ENCODE data around the gene GPR15. TPM values are rescaled to one million over a fixed set of nuclear protein-coding genes. Genes with fewer than 3 reads are reported as not detected.

Gene GPR15
- total RNA-seq (2022) (not detected in 2 replicates), Bru-seq, nascent RNA (not detected), BruChase-seq, experiment 1, labeled RNA remaining after a 6-hour chase (not detected), BruChase-seq, experiment 2, labeled RNA remaining after a 2-hour chase (not detected)
- long read RNA-seq: 0 reads

- intact Hi-C loops (cut with micrococcal nuclease): no loop called here
- CTCF ChIA-PET: no interaction called here
- POLR2A ChIA-PET: interaction anchor here (1.8 kb wide), 1 partner anchor 9 kb away, joined by 9 read pairs; the partner anchor contains the start of gene CLDND1
Observed at GRCh38 chr3:98531622-98532274, at the start of gene GPR15. Gene GPR15, plus strand, starts transcription at chr3:98531978. Its CDS starts 56 bp downstream, at chr3:98532034.

DNA sequence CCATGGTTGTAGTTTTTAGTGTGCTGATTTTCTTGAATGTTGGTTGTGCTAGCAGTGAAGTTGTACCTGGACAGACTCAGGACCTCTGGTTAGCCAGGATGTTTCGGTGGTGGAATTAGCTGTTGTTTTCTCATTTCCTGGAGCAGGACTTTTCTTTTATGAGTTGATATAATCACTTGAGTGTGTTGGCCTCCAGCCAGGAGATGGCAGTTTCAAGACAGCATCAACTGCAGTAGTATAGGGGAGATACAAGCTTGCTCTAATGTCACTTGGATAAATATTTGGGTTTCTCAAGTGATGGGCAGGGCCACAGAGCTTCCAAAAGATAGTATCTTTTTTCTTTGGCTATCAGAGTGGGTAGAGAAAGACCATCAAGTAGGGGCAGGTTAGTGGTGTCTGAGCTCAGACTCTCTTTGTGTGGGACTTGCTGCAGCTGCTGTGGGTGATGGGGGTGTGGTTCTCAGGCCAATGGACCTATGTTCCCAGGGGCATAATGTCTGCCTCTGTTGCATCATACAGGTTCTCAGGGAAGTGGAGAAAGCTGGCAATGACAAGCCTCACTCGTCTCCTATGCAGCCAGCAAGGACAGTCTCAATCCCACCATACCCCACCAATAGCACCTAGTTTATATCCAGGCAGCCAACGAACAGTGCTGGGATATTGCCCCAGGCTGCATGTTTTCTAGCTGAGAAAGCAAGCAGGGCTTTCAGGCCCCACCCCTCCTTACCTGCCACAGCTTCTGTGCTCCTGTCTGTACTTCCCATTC is 48.9 kb upstream of the GPR15 start:
- intact Hi-C loops (cut with micrococcal nuclease): loop anchor here (2.0 kb wide), 1 partner anchor 30 kb away; no protein-coding TSS in a partner anchor
- H3K27me3 Mint-ChIP-seq (ENCODE audit: insufficient read depth, unreplicated experiment): no peaks in the 10 kb centered on the region
- peaks cover 18% of the 10 kb centered on the region for H3K4me1 Mint-ChIP-seq (ENCODE audit: insufficient read depth, unreplicated experiment)
- ChIA-PET POLR2A (interaction anchor here (0.7 to 3.2 kb wide), 6 partner anchors 25 to 109 kb away, joined by 3 to 17 read pairs (median 4); no protein-coding TSS in a partner anchor), CTCF (interaction anchor here (0.5 to 2.0 kb wide), 17 partner anchors 24 to 714 kb away, joined by 3 to 7 read pairs (median 3); no protein-coding TSS in a partner anchor)
- peak overlapping the region; percentile 97 for H3K27ac Mint-ChIP-seq (ENCODE audit: low read depth, unreplicated experiment)
- no peak for TF ChIP-seq CTCF (IDR thresholded peaks at IDR 0.05; ENCODE audit: unreplicated experiment)
- BruUV-seq (replicated peaks): no TSS peak
- no peak overlapping the region for H3K4me3 Mint-ChIP-seq (ENCODE audit: unreplicated experiment)
- H3K9me3 Mint-ChIP-seq (ENCODE audit: unreplicated experiment): peaks cover 30% of the 10 kb centered on the region
- peak; percentile 35 for DNase-seq (ENCODE audit: unreplicated experiment)
- H3K36me3 Mint-ChIP-seq (ENCODE audit: insufficient read depth, unreplicated experiment): no peaks in the 10 kb centered on the region

More at GRCh38 chr3:98531622-98532274, at the start of gene GPR15:
- H3K36me3 Mint-ChIP-seq (ENCODE audit: insufficient read depth, unreplicated experiment): no peaks in the 10 kb centered on the region
- H3K4me3 Mint-ChIP-seq (ENCODE audit: unreplicated experiment): no peak within 1 kb of the TSS
- TF ChIP-seq CTCF (IDR thresholded peaks at IDR 0.05; ENCODE audit: unreplicated experiment): no peak
- no TSS peak for BruUV-seq (replicated peaks)
- H3K4me1 Mint-ChIP-seq (ENCODE audit: insufficient read depth, unreplicated experiment): no peaks in the 10 kb centered on the region
- DNase-seq (ENCODE audit: unreplicated experiment): no peak
- H3K9me3 Mint-ChIP-seq (ENCODE audit: unreplicated experiment): no peaks in the 10 kb centered on the region
- no peaks in the 10 kb centered on the region for H3K27me3 Mint-ChIP-seq (ENCODE audit: insufficient read depth, unreplicated experiment)
- H3K27ac Mint-ChIP-seq (ENCODE audit: low read depth, unreplicated experiment): no peak within 1 kb of the TSS

DNA sequence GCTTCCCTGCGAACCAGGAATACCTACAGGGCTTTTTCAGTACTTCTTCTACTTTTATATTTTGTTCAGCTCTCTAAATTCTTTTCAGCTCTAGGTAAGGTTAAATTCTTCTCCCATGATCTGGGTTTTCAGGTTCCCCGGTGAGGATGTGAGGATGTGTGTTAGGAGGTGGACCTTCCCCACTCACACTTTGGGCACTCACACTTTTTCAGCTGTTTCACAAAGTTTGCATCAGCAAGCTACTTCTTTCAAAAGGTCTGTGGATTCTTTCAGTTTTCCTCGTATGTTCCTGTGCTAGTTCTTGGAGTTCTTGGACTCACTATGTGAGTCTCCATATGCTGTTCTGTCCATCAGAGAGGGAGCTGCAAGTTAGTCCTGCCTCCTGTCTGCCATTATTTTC is 48.2 kb upstream of the GPR15 start:
- H3K27ac Mint-ChIP-seq (ENCODE audit: low read depth, unreplicated experiment): peak overlapping the region; percentile 97
- H3K27me3 Mint-ChIP-seq (ENCODE audit: insufficient read depth, unreplicated experiment): no peaks in the 10 kb centered on the region
- H3K36me3 Mint-ChIP-seq (ENCODE audit: insufficient read depth, unreplicated experiment): no peaks in the 10 kb centered on the region
- intact Hi-C loops (cut with micrococcal nuclease): loop anchor here (2.0 kb wide), 1 partner anchor 29 kb away; no protein-coding TSS in a partner anchor
- peaks cover 36% of the 10 kb centered on the region for H3K9me3 Mint-ChIP-seq (ENCODE audit: unreplicated experiment)
- H3K4me1 Mint-ChIP-seq (ENCODE audit: insufficient read depth, unreplicated experiment): peaks cover 18% of the 10 kb centered on the region
- ChIA-PET POLR2A (interaction anchor here (0.6 to 3.2 kb wide), 7 partner anchors 27 to 210 kb away, joined by 3 to 17 read pairs (median 4); partner anchors contain the start of gene CLDND1), CTCF (interaction anchor here (0.6 to 2.0 kb wide), 14 partner anchors 28 to 572 kb away, joined by 3 to 7 read pairs (median 4); no protein-coding TSS in a partner anchor)
- no peak for DNase-seq (ENCODE audit: unreplicated experiment)
- TF ChIP-seq CTCF (IDR thresholded peaks at IDR 0.05; ENCODE audit: unreplicated experiment): no peak
- H3K4me3 Mint-ChIP-seq (ENCODE audit: unreplicated experiment): no peak overlapping the region
- BruUV-seq (replicated peaks): no TSS peak

GRCh38 chr3:98497381-98497780 is 34.4 kb upstream of the GPR15 start, which contains the start of gene OR5K2:
Gene OR5K2, plus strand, starts transcription at chr3:98497681. Its CDS starts 0 bp downstream, at chr3:98497681.
- CTCF ChIA-PET: no interaction called here
- no peak for TF ChIP-seq CTCF (IDR thresholded peaks at IDR 0.05; ENCODE audit: unreplicated experiment)
- H3K27me3 Mint-ChIP-seq (ENCODE audit: insufficient read depth, unreplicated experiment): no peaks in the 10 kb centered on the region
- no peak within 1 kb of the TSS for H3K27ac Mint-ChIP-seq (ENCODE audit: low read depth, unreplicated experiment)
- no peak for DNase-seq (ENCODE audit: unreplicated experiment)
- H3K4me3 Mint-ChIP-seq (ENCODE audit: unreplicated experiment): no peak within 1 kb of the TSS
- no peaks in the 10 kb centered on the region for H3K36me3 Mint-ChIP-seq (ENCODE audit: insufficient read depth, unreplicated experiment)
- no TSS peak for BruUV-seq (replicated peaks)
- intact Hi-C loops (cut with micrococcal nuclease): no loop called here
- no peaks in the 10 kb centered on the region for H3K9me3 Mint-ChIP-seq (ENCODE audit: unreplicated experiment)
- POLR2A ChIA-PET: no interaction called here
- no peaks in the 10 kb centered on the region for H3K4me1 Mint-ChIP-seq (ENCODE audit: insufficient read depth, unreplicated experiment)

All from MCF 10A (cell line).